ENCODE results near the gene ZNF664. TPM values are rescaled to one million over a fixed set of nuclear protein-coding genes. Genes with fewer than 3 reads are reported as not detected.

Gene ZNF664
- total and polyA plus RNA-seq, 10 of the 15 experiments (the other 5 are each of a cell fraction or from before 2014, with no cell fraction given) = 1.8 to 65.6 (median 30.8) TPM

DNA sequence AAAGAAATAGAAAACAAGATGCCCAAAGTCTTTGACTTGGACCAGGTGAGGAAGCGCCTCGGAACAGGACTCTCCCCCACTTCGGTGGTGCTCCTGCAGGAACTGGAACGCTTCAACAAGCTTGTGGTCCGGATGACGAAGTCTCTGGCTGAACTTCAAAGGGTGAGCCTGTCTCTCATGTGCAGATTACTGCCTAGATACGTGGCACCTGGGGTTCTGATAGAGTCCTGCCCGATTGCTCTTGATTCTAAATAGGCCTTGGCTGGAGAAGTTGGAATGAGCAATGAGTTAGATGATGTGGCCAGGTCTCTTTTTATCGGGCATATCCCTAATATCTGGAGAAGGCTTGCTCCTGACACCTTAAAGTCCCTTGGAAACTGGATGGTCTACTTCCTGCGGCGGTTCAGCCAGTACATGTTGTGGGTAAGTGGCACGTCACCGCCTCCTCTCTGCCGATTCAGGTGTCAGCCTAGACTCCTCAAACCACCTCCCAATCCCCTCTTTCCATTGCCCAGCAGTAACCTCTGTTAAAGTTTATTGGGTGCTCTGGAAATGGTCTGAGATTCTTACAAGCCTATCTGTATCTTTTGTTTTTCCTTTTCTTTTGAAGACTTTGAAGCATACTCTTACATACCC is 41.2 kb upstream of the ZNF664 start (continued):
- TF ChIP-seq, protein P1, sequence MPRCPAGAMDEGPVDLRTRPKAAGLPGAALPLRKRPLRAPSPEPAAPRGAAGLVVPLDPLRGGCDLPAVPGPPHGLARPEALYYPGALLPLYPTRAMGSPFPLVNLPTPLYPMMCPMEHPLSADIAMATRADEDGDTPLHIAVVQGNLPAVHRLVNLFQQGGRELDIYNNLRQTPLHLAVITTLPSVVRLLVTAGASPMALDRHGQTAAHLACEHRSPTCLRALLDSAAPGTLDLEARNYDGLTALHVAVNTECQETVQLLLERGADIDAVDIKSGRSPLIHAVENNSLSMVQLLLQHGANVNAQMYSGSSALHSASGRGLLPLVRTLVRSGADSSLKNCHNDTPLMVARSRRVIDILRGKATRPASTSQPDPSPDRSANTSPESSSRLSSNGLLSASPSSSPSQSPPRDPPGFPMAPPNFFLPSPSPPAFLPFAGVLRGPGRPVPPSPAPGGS (IDR thresholded peaks at IDR 0.05; ENCODE audit: borderline replicate concordance, insufficient read depth, low read depth, low read length, poor library complexity, severe bottlenecking) = no peak
- no peak for TF ChIP-seq ZNF207 (IDR thresholded peaks at IDR 0.05; ENCODE audit: borderline replicate concordance)

DNA sequence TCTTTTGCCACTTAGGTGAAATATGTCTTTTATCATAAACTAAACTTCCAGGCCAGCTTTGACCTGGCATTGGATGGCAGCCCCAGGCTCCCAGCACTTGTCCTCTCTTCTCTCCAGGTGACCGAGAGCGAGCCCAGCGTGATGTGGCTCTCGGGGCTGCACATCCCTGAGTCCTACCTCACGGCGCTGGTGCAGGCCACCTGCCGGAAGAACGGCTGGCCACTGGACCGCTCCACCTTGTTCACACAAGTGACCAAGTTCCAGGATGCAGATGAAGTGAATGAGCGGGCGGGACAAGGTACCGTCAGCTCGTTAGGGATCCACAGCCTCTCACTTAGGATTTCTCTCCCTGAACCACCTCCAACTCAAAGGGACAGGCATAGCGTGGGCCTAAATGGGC is 39.8 kb upstream of the ZNF664 start:
- WGBS (ENCODE audit: insufficient coverage, insufficient replicate concordance, low lambda C conversion rate, missing lambda C conversion rate) = 59% methylated on average over 14 of the region's 14 CpGs
- no peaks in the 10 kb centered on the region for H3K9me3 ChIP-seq (replicated peaks; ENCODE audit: control insufficient read depth, insufficient read depth, low read length)
- RAD21 ChIA-PET (ENCODE audit: unreplicated experiment) = interaction anchor here (0.6 kb wide), 1 partner anchor 286 kb away, joined by 3 read pairs; no protein-coding TSS in a partner anchor
- in situ Hi-C loops (cut with MboI) (no loop called here), intact Hi-C loops (cut with micrococcal nuclease; ENCODE audit: unreplicated experiment) (no loop called here)
- H3K36me3 ChIP-seq (ENCODE audit: control insufficient read depth in 2 of 2, insufficient read depth in 2 of 2, low read length in 1 of 2) = no peaks in the 10 kb centered on the region
- DNase-seq (ENCODE audit: low read depth, low spot score) (no peak), ATAC-seq (no peak), FAIRE-seq (no peak)
- no peak overlapping the region for H3K9ac ChIP-seq (ENCODE audit: control insufficient read depth, insufficient read depth, low read length)
- no peak overlapping the region for H3K27ac ChIP-seq (ENCODE audit: control insufficient read depth, insufficient read depth)
- H3K4me2 ChIP-seq (ENCODE audit: control insufficient read depth, insufficient read depth) = no peak overlapping the region
- SMC1A ChIA-PET (ENCODE audit: uncharacterized antibody, unreplicated experiment) = interaction anchor here (0.6 kb wide), 1 partner anchor 220 kb away, joined by 3 read pairs; no protein-coding TSS in a partner anchor
- CTCF ChIA-PET = no interaction called here
- no peaks in the 10 kb centered on the region for H4K20me1 ChIP-seq (ENCODE audit: control insufficient read depth, insufficient read depth)
- H3K4me1 ChIP-seq (ENCODE audit: control insufficient read depth, insufficient read depth, low read length) = peaks cover 7% of the 10 kb centered on the region
- H2AFZ ChIP-seq (ENCODE audit: control insufficient read depth, low read depth, low read length) = no peak overlapping the region
- no TSS peak for BruUV-seq (replicated peaks)
- no peak overlapping the region for H3K4me3 ChIP-seq
- no peaks in the 10 kb centered on the region; a peak in 2 of 4 replicates for H3K27me3 ChIP-seq (replicated peaks in 1 of 2; ENCODE audit: control insufficient read depth in 2 of 2, insufficient read depth in 2 of 2, low read length in 1 of 2)
- POLR2A ChIA-PET = no interaction called here
- no peaks in the 10 kb centered on the region for H3K79me2 ChIP-seq (ENCODE audit: control insufficient read depth, insufficient read depth, low read length)
- TF ChIP-seq NR2C1 (IDR thresholded peaks at IDR 0.05) (no peak), MYB (IDR thresholded peaks at IDR 0.05; ENCODE audit: borderline replicate concordance, low read depth, low read length) (no peak), SIX5 (IDR thresholded peaks at IDR 0.05; ENCODE audit: low read depth, low read length, severe bottlenecking) (no peak), KAT2A (conservative IDR thresholded peaks at IDR 0.05; ENCODE audit: control insufficient read depth, low read depth, low read length) (no peak), EP300 (IDR thresholded peaks at IDR 0.05; ENCODE audit: borderline replicate concordance in 1 of 2, control insufficient read depth in 1 of 2, low read depth in 2 of 2, low read length in 2 of 2) (no peak), NR2F1 (conservative IDR thresholded peaks at IDR 0.05) (no peak), ZNF622 (IDR thresholded peaks at IDR 0.05) (no peak)
- TF ChIP-seq, protein P2, sequence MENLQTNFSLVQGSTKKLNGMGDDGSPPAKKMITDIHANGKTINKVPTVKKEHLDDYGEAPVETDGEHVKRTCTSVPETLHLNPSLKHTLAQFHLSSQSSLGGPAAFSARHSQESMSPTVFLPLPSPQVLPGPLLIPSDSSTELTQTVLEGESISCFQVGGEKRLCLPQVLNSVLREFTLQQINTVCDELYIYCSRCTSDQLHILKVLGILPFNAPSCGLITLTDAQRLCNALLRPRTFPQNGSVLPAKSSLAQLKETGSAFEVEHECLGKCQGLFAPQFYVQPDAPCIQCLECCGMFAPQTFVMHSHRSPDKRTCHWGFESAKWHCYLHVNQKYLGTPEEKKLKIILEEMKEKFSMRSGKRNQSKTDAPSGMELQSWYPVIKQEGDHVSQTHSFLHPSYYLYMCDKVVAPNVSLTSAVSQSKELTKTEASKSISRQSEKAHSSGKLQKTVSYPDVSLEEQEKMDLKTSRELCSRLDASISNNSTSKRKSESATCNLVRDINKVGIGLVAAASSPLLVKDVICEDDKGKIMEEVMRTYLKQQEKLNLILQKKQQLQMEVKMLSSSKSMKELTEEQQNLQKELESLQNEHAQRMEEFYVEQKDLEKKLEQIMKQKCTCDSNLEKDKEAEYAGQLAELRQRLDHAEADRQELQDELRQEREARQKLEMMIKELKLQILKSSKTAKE (IDR thresholded peaks at IDR 0.05; ENCODE audit: low read depth, poor library complexity, severe bottlenecking) = no peak
- TF ChIP-seq, protein P3, sequence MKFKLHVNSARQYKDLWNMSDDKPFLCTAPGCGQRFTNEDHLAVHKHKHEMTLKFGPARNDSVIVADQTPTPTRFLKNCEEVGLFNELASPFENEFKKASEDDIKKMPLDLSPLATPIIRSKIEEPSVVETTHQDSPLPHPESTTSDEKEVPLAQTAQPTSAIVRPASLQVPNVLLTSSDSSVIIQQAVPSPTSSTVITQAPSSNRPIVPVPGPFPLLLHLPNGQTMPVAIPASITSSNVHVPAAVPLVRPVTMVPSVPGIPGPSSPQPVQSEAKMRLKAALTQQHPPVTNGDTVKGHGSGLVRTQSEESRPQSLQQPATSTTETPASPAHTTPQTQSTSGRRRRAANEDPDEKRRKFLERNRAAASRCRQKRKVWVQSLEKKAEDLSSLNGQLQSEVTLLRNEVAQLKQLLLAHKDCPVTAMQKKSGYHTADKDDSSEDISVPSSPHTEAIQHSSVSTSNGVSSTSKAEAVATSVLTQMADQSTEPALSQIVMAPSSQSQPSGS (IDR thresholded peaks at IDR 0.05; ENCODE audit: low read length) = no peak
- TF ChIP-seq, protein P4, sequence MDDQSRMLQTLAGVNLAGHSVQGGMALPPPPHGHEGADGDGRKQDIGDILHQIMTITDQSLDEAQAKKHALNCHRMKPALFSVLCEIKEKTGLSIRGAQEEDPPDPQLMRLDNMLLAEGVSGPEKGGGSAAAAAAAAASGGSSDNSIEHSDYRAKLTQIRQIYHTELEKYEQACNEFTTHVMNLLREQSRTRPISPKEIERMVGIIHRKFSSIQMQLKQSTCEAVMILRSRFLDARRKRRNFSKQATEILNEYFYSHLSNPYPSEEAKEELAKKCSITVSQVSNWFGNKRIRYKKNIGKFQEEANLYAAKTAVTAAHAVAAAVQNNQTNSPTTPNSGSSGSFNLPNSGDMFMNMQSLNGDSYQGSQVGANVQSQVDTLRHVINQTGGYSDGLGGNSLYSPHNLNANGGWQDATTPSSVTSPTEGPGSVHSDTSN (IDR thresholded peaks at IDR 0.05; ENCODE audit: insufficient replicate concordance, low read depth, low read length) = no peak
- TF ChIP-seq, protein P5, sequence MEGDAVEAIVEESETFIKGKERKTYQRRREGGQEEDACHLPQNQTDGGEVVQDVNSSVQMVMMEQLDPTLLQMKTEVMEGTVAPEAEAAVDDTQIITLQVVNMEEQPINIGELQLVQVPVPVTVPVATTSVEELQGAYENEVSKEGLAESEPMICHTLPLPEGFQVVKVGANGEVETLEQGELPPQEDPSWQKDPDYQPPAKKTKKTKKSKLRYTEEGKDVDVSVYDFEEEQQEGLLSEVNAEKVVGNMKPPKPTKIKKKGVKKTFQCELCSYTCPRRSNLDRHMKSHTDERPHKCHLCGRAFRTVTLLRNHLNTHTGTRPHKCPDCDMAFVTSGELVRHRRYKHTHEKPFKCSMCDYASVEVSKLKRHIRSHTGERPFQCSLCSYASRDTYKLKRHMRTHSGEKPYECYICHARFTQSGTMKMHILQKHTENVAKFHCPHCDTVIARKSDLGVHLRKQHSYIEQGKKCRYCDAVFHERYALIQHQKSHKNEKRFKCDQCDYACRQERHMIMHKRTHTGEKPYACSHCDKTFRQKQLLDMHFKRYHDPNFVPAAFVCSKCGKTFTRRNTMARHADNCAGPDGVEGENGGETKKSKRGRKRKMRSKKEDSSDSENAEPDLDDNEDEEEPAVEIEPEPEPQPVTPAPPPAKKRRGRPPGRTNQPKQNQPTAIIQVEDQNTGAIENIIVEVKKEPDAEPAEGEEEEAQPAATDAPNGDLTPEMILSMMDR (IDR thresholded peaks at IDR 0.05 in 2 of 3, conservative IDR thresholded peaks at IDR 0.05 in 1 of 3; ENCODE audit: control insufficient read depth in 2 of 3, extremely low read depth in 1 of 3, insufficient read depth in 1 of 3, low read depth in 3 of 3, low read length in 3 of 3) = no peak

Data from GM12878 (cell line).